ENCODE measurements around the gene SLC37A1.

- TF ChIP-seq, protein P1, sequence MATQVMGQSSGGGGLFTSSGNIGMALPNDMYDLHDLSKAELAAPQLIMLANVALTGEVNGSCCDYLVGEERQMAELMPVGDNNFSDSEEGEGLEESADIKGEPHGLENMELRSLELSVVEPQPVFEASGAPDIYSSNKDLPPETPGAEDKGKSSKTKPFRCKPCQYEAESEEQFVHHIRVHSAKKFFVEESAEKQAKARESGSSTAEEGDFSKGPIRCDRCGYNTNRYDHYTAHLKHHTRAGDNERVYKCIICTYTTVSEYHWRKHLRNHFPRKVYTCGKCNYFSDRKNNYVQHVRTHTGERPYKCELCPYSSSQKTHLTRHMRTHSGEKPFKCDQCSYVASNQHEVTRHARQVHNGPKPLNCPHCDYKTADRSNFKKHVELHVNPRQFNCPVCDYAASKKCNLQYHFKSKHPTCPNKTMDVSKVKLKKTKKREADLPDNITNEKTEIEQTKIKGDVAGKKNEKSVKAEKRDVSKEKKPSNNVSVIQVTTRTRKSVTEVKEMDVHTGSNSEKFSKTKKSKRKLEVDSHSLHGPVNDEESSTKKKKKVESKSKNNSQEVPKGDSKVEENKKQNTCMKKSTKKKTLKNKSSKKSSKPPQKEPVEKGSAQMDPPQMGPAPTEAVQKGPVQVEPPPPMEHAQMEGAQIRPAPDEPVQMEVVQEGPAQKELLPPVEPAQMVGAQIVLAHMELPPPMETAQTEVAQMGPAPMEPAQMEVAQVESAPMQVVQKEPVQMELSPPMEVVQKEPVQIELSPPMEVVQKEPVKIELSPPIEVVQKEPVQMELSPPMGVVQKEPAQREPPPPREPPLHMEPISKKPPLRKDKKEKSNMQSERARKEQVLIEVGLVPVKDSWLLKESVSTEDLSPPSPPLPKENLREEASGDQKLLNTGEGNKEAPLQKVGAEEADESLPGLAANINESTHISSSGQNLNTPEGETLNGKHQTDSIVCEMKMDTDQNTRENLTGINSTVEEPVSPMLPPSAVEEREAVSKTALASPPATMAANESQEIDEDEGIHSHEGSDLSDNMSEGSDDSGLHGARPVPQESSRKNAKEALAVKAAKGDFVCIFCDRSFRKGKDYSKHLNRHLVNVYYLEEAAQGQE (IDR thresholded peaks at IDR 0.05), result no peak
- TF ChIP-seq TAF1 (conservative IDR thresholded peaks at IDR 0.05), result no peak
- TF ChIP-seq, protein P2, sequence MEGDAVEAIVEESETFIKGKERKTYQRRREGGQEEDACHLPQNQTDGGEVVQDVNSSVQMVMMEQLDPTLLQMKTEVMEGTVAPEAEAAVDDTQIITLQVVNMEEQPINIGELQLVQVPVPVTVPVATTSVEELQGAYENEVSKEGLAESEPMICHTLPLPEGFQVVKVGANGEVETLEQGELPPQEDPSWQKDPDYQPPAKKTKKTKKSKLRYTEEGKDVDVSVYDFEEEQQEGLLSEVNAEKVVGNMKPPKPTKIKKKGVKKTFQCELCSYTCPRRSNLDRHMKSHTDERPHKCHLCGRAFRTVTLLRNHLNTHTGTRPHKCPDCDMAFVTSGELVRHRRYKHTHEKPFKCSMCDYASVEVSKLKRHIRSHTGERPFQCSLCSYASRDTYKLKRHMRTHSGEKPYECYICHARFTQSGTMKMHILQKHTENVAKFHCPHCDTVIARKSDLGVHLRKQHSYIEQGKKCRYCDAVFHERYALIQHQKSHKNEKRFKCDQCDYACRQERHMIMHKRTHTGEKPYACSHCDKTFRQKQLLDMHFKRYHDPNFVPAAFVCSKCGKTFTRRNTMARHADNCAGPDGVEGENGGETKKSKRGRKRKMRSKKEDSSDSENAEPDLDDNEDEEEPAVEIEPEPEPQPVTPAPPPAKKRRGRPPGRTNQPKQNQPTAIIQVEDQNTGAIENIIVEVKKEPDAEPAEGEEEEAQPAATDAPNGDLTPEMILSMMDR (IDR thresholded peaks at IDR 0.05; ENCODE audit: low read depth, low read length, missing input control), result no peak
- TF ChIP-seq JUND (IDR thresholded peaks at IDR 0.05), result no peak
- no peak for TF ChIP-seq SP1 (IDR thresholded peaks at IDR 0.05)
- no peak for TF ChIP-seq EGR1 (IDR thresholded peaks at IDR 0.05; ENCODE audit: low read depth in 2 of 2)
- TF ChIP-seq, protein P3, sequence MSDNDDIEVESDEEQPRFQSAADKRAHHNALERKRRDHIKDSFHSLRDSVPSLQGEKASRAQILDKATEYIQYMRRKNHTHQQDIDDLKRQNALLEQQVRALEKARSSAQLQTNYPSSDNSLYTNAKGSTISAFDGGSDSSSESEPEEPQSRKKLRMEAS (IDR thresholded peaks at IDR 0.05), result no peak
- TF ChIP-seq YY1 (IDR thresholded peaks at IDR 0.05), result no peak
- TF ChIP-seq HNF4A (conservative IDR thresholded peaks at IDR 0.05), result no peak
- TF ChIP-seq, protein P4, sequence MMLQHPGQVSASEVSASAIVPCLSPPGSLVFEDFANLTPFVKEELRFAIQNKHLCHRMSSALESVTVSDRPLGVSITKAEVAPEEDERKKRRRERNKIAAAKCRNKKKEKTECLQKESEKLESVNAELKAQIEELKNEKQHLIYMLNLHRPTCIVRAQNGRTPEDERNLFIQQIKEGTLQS (IDR thresholded peaks at IDR 0.05), result no peak
- no peak for TF ChIP-seq RXRA (IDR thresholded peaks at IDR 0.05)
- TF ChIP-seq ZBTB33 (IDR thresholded peaks at IDR 0.05), result no peak
Observed at GRCh38 chr21:42523941-42524340, 10.3 kb downstream of the SLC37A1 start.

Measured in liver (tissue), 3 donors.